Inferior parietal cortex (tissue), 1 donor: ENCODE measurements around the gene CD3D.
A peak's percentile ranks its signal among the peaks of the same experiment; 100 is the strongest.

ENCODE experiments used
- DNase-seq: peaks from one replicate; pipeline ENCODE4 v3.0.0-alpha.2; 2016; ENCODE audit errors: extremely low spot score

Gene CD3D

GRCh38 chr11:118304227-118304567, 38.3 kb downstream of the CD3D start:
- DNase-seq, result no peak

GRCh38 chr11:118301600-118302195, 40.8 kb downstream of the CD3D start:
- DNase-seq, result no peak

GRCh38 chr11:118295815-118296454, 46.6 kb downstream of the CD3D start:
- DNase-seq, result peak; percentile 7

- DNase-seq, result no peak
These were observed 47.3 kb downstream of the CD3D start for GRCh38 chr11:118295199-118295598.

- DNase-seq, result no peak
These were observed 48.5 kb downstream of the CD3D start for GRCh38 chr11:118294053-118294452.

- no peak for DNase-seq
These were observed 50.9 kb downstream of the CD3D start for GRCh38 chr11:118291477-118292135.

- peak; percentile 32 for DNase-seq
These were observed 51.6 kb downstream of the CD3D start for GRCh38 chr11:118290923-118291322.

GRCh38 chr11:118289401-118289800, 53.1 kb downstream of the CD3D start:
- no peak for DNase-seq
